ENCODE data around the gene ATP6V0E1. TPM values are rescaled to one million over a fixed set of nuclear protein-coding genes. Genes with fewer than 3 reads are reported as not detected.

ATP6V0E1 gene
- total RNA-seq, 4 donors from 2014 or later, result 174 to 267 (median 238) TPM

DNA sequence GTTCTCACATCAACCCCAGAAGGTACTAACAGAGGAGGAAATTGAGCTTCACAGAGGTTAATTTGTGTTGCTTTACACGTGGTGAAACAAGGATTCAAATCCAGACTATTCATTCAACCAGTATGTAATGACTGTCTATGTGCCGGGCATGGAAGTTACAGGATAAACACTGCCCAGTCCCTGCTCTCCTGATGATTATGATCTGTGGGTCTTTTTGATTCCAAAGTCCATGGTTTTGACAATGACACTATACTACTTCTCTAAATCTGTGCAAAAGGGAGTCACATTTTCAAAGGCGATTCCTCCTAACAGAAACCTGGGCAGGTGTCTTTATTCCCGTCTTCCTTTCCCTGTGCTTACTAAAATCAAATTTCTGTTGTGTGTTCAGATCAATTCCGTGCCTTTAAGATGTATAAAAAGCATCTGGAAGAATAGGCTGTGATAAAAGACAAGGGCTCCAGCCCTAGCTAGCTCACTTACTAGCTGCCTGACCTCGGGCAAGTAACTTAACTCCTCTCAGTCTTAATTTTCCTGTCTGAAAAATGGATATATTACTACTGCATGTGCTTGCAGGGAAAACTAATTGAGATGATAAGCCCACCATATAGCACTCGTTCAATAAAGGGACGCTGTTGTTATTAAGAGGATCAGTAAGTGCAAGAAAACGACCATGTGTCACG is 71.6 kb downstream of the ATP6V0E1 start:
- DNase-seq (ENCODE audit: low spot score) (no peak), ATAC-seq (ENCODE audit: low FRiP score) (no peak)
- TF ChIP-seq, protein P1, sequence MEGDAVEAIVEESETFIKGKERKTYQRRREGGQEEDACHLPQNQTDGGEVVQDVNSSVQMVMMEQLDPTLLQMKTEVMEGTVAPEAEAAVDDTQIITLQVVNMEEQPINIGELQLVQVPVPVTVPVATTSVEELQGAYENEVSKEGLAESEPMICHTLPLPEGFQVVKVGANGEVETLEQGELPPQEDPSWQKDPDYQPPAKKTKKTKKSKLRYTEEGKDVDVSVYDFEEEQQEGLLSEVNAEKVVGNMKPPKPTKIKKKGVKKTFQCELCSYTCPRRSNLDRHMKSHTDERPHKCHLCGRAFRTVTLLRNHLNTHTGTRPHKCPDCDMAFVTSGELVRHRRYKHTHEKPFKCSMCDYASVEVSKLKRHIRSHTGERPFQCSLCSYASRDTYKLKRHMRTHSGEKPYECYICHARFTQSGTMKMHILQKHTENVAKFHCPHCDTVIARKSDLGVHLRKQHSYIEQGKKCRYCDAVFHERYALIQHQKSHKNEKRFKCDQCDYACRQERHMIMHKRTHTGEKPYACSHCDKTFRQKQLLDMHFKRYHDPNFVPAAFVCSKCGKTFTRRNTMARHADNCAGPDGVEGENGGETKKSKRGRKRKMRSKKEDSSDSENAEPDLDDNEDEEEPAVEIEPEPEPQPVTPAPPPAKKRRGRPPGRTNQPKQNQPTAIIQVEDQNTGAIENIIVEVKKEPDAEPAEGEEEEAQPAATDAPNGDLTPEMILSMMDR (IDR thresholded peaks at IDR 0.05), result no peak

DNA sequence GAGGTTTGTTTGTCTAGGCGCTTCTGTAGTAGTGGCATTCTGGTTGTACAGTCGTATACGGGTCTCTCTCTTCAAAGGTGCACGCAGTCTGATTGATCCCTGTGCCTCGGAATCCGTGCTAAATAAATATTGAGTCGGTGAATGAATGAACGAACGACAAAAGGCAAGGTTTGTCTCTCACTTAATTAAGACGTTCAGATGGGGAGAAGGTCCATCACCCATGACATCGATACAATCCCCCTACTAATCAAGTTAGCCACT is 72.1 kb downstream of the ATP6V0E1 start:
- no peak for DNase-seq (ENCODE audit: low spot score)
- TF ChIP-seq, protein P1 (IDR thresholded peaks at IDR 0.05), result no peak
- no peak for ATAC-seq (ENCODE audit: low FRiP score)

DNA sequence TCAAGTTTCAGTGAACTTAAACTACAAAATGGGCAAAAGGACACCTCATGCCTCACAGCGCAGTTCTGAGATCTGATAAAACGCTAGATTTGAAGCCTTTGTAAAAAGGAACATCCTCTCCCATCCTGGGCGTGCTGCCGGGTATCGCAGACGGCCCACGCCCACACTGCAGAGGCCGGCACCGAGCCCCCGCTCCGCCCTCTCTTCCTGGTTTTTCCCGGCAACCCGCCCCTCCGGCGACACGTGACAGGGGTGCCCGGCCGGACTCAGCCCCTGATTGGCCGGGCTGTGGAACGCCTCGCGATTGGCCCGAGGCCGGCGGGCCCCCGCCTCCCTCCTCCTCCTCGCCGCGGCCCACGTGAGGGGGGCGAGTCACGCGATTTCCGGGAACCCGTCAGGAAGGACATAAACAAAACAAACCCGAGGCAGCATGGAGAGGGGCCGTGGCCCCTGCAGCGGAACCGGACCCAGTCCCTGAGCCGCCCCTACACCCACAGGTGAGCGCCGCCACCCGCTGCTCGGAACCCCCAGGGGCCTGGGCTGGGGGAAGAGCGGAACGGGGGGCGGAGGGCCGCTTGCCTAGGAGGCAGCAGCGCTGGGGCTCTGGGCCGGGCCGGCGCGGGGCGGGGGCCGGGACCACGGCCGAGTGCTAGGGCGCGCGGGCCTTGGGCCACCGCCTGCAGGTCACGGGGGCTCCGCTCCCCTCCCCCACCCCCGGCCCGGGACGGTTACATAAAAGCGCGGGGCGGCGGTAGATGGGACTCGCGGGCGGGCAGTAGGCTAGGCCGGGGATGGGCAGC is 72.6 kb downstream of the ATP6V0E1 start, which contains the start of gene CREBRF:
Gene CREBRF (plus strand): TSS at position 370 of the 800 bp plus-strand sequence. CDS start 24,424 bp downstream, outside the sequence.
- DNase-seq (ENCODE audit: low spot score) (peak; percentile 88), ATAC-seq (ENCODE audit: low FRiP score) (peak; percentile 85)
- TF ChIP-seq, protein P1 (IDR thresholded peaks at IDR 0.05), result no peak

DNA sequence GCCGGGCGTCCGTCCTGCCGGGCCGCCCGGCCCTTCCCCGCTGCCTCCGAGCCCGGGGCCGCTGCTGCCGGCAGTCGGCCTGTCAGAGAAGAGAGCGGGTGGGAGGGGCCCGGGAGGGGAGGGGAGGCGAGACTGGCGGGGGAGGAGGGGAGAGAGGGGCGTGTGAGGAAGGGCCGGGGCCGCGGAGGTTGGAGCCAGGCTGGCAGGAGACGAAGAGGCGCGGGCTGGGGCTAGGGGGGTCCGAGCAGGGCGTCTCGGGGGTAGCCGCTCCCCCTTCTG is 73.2 kb downstream of the ATP6V0E1 start:
- TF ChIP-seq, protein P1 (IDR thresholded peaks at IDR 0.05), result no peak

DNA sequence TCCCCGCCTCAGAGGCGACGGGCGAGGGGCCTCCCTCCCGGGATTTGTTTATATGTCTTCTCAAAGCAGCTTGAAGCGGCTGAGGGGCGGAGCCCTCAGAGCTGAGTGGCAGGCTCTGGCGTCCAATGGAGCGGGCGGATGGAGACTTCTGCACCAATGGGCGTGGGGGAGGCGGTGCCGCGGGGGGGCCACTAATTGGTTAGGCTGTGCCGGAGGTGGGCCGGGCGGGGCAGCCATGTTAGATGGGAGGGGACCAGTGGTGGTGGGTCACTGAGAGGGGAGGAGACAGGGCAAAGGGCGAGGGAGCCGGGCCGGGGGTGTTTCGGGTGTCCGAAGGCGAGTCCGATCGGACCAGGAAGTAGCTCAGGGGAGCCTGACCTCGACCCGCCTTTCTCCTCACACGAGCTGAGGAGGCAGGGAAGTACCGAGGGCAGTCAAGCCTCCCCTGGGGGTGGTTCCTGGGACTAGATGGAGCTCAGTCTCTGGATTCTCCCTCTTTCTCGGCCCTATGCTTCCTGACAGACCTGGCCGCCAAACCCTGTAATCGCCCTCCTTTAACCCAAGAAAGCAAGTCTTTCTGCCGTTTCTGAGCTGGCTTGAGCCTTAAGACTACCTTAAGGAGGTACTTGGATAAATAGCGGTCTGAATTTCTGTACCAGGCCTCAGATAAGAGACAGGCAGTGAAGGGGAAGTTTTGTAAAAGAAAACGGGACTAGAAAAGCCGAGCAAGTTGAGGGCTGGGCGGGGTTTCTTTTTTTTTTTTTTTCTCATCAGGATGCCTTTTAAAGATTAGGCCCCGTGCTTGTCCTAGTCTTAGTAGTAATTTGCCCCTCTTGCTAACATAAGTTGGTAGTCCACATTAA is 73.7 kb downstream of the ATP6V0E1 start:
- DNase-seq (ENCODE audit: low spot score), result peak; percentile 95
- peak; percentile 98 for ATAC-seq (ENCODE audit: low FRiP score)
- TF ChIP-seq, protein P1 (IDR thresholded peaks at IDR 0.05), result no peak

More for the DNA sequence above, 73.2 kb downstream of the ATP6V0E1 start:
- DNase-seq (ENCODE audit: low spot score) (peak; percentile 51), ATAC-seq (ENCODE audit: low FRiP score) (peak; percentile 75)

DNA sequence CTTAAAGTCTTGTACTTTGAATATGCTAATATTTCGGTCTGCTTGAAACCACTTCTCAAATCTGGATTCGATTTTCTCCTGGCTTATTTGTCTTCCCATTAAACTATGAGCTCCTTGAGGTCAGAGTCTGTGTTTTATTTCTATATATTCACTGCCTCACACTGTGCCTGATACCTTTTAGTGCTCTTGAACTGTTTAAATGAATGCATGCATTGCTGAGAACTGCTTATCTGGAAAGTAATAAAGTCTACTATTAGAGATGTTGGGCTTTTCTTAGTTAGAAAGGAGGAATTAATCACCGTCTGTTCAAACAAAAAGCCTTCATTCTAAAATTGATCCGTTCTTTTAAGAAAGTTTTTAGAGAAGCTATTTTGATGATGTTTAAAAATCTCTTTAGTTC is 78.6 kb downstream of the ATP6V0E1 start:
- DNase-seq (ENCODE audit: low spot score) (no peak), ATAC-seq (ENCODE audit: low FRiP score) (no peak)

More for the DNA sequence above, 78.6 kb downstream of the ATP6V0E1 start:
- TF ChIP-seq, protein P1 (IDR thresholded peaks at IDR 0.05), result no peak
